Immature natural killer cell (primary cell): ENCODE results near the gene USP3. TPM values are rescaled to one million over a fixed set of nuclear protein-coding genes. Genes with fewer than 3 reads are reported as not detected.
"Not testable (repeated sequence)": the region's sequence is repeated elsewhere in the genome, so short reads cannot be mapped to it uniquely, and the experiment has no call there.

Experiments
- DNase-seq, 3 donors: peaks; one replicate each; pipeline ENCODE4 v3.0.0; 2022; ENCODE audit warnings: mixed read lengths in 1 of 3
- H3K27ac Mint-ChIP-seq, 6 donors: one replicate each; pipeline ENCODE4 v1.8.0; 2020; ENCODE audit warnings: mixed read lengths in 6 of 6, mild to moderate bottlenecking in 5 of 6, inconsistent platforms in 4 of 6, moderate library complexity in 3 of 6
- H3K27me3 Mint-ChIP-seq, 3 donors: one replicate each; pipeline ENCODE4 v1.8.0; 2020 to 2021; ENCODE audit warnings: low read depth in 3 of 3, mild to moderate bottlenecking in 3 of 3, mixed read lengths in 3 of 3, moderate library complexity in 3 of 3, inconsistent platforms in 1 of 3
- H3K36me3 Mint-ChIP-seq, 3 donors: one replicate each; pipeline ENCODE4 v1.8.0; 2020; ENCODE audit warnings: mixed read lengths in 3 of 3, inconsistent platforms in 2 of 3, mild to moderate bottlenecking in 2 of 3
- H3K4me1 Mint-ChIP-seq, 2 donors: one replicate each; pipeline ENCODE4 v1.8.0; 2020; ENCODE audit warnings: inconsistent platforms in 2 of 2, mild to moderate bottlenecking in 2 of 2, mixed read lengths in 2 of 2, moderate library complexity in 1 of 2
- H3K4me3 Mint-ChIP-seq, 5 donors: one replicate each; pipeline ENCODE4 v1.8.0; 2020; ENCODE audit warnings: mild to moderate bottlenecking in 5 of 5, mixed read lengths in 5 of 5, inconsistent platforms in 3 of 5, moderate library complexity in 3 of 5
- H3K9me3 Mint-ChIP-seq, 6 donors: one replicate each; pipeline ENCODE4 v1.8.0; 2020; ENCODE audit warnings: mild to moderate bottlenecking in 6 of 6, mixed read lengths in 6 of 6, inconsistent platforms in 4 of 6, moderate library complexity in 3 of 6
- polyA plus RNA-seq, 3 donors: library from polyadenylated mRNA; unstranded; fragments of 300-500 nt; fragmentation: Illumina TruSeq; gene quantifications; one replicate each; pipeline ENCODE4 v1.2.3, GENCODE V29; 2021

USP3 gene
- polyA plus RNA-seq, 3 donors from 2014 or later: 24.7 to 39.1 (median 32.9) TPM

DNA sequence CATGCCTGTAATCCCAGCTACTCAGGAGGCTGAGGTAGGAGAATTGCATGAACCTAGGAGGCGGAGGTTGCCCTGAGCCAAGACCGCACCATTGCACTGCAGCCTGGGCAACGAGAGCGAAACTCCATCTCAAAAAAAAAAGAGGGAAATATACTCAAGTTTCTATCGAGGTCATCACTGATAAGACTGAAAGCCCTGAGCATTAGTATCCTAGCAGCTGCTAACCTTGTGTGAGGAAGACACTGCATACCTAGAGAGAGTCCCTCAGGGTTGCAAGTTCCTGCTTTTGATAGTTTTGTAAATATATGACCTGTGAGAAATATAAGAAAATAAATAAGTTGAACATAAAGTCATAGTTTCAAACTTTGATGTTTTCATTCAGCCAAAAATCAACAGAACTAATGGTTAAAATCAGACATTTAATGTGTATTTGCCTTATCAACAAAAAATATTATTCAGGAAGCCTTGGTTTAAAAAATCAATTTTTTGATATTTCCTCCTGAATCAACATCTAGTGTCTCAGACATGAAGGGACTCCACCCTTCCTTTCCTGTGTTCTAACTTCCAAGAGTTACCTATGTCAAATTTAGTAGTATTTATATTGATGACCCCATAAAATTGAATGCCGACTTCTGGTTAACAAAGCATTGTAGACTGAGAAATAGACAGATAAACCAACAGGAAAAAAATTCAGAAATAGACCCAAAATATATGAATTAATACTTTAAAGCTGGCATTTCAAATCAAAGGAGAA is 19.8 kb upstream of the USP3 start:
- H3K27me3 Mint-ChIP-seq: peaks cover 0 to 2% (median 0%) of the 10 kb centered on the region in 3 donors
- H3K4me1 Mint-ChIP-seq: peaks cover 9 to 10% of the 10 kb centered on the region in 2 donors

DNA sequence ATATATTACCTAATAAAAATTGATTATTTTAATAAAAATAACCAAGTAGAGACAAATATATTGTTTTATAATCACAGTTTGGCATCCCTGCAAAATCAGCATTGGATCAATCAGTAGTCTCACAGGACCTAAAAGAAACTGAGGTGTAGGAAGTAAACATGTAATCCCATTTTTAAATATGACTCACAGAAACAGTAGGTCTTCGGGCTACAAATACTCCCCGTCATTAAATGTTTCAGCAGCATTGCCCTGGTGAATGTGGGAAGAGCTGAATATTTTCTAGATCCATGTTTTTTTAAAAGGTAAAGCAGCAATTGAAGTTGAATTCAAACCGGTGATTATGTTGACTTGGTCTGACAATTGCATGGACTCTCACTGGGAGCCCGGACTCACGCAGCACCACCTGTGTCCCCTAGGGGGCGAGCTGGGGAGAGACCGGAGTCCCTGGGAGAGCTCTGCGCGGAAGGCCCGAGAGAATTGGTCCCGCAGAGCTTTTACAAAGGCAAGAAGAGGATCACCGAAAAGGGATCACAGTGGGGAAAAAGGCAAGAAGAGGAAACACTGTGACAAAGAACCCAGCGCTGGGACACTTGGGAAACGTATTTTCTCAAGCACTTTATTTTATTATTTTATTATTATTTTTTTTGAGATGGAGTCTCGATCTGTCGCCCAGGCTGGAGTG is 17.2 kb upstream of the USP3 start:
- Mint-ChIP-seq H3K36me3 (peaks cover 0 to 3% (median 0%) of the 10 kb centered on the region in 3 donors), H3K27ac (peak overlapping the region in 5 of 6 donors; percentile 58 to 88 (median 76)), H3K4me1 (peaks cover 19 to 21% of the 10 kb centered on the region in 2 donors), H3K9me3 (no peaks in the 10 kb centered on the region), H3K27me3 (peaks cover 0 to 2% (median 0%) of the 10 kb centered on the region in 3 donors), H3K4me3 (peak overlapping the region; percentile 21 to 86 (median 79))
- DNase-seq: peak; percentile 81 to 86 (median 83)

More for the DNA sequence above, 19.8 kb upstream of the USP3 start:
- H3K27ac Mint-ChIP-seq: no peak overlapping the region
- H3K9me3 Mint-ChIP-seq: no peaks in the 10 kb centered on the region
- no peak for DNase-seq
- H3K36me3 Mint-ChIP-seq: peaks cover 0 to 3% (median 0%) of the 10 kb centered on the region in 3 donors
- no peak overlapping the region for H3K4me3 Mint-ChIP-seq

DNA sequence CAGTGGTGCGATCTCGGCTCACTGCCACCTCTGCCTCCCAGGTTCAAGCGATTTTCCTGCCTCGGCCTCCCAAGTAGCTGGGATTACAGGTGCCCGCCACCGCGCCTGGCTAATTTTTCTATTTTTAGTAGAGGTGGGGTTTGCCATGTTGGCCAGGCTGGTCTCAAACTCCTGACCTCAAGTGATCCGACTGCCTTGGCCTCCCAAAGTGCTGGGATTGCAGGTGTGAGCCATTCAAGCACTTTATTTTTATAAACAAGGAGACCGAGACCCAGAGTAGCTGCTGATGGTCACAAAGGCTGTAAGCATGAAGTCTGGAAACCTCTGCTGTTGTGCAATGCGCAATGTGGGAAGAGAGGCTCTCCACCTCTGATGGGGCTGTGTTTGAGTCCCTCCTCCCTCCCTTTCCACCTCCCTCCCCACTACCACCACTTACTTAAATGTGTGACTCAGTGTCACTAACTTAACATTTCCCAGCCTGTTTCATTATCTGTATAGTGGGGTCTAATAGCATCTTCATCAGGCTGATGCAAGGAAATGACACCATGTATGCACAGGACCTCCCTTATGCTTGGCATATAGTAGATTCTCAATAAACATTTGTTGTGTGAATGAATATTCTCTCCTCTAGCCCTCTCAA is 16.5 kb upstream of the USP3 start:
- H3K27ac Mint-ChIP-seq: peak overlapping the region in 1 of 6 donors; percentile 58
- not testable (repeated sequence) for DNase-seq, H3K36me3 Mint-ChIP-seq, H3K9me3 Mint-ChIP-seq, H3K27me3 Mint-ChIP-seq
- peak overlapping the region in 1 of 5 donors; percentile 33 for H3K4me3 Mint-ChIP-seq
- peaks cover 19 to 21% of the 10 kb centered on the region in 2 donors for H3K4me1 Mint-ChIP-seq

DNA sequence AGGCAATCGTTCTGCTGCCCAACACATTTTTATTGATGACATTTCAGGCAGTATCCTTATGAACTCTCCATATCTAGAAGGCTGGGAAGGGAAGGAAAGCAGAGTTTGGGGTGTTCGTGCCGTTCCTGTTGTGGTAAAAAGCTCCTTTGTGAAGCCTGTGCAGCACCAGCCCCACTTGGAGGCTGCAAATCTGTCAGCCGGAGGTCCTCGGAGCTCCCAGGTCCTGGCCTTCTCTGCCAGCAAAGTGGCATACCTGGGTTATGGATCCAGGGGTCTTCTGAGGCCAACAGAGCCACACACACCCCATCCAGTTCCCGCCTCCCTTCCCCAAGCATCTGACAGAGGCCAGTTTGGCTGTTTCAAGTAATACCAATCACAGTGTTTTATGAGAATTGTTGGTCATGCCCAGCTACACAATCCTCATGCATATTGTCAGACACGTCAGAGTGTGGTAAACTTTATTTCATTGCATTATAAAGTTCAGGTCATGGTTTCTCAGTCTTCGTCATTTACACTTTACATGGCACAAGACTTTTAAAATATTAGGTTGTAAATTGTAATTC is 15.9 kb upstream of the USP3 start:
- no peak for DNase-seq
- Mint-ChIP-seq H3K4me1 (peaks cover 21 to 24% of the 10 kb centered on the region in 2 donors), H3K27me3 (peaks cover 0 to 2% (median 0%) of the 10 kb centered on the region in 3 donors), H3K27ac (no peak overlapping the region), H3K9me3 (no peaks in the 10 kb centered on the region), H3K36me3 (peaks cover 0 to 5% (median 0%) of the 10 kb centered on the region in 3 donors), H3K4me3 (peak overlapping the region in 1 of 5 donors; percentile 33)

DNA sequence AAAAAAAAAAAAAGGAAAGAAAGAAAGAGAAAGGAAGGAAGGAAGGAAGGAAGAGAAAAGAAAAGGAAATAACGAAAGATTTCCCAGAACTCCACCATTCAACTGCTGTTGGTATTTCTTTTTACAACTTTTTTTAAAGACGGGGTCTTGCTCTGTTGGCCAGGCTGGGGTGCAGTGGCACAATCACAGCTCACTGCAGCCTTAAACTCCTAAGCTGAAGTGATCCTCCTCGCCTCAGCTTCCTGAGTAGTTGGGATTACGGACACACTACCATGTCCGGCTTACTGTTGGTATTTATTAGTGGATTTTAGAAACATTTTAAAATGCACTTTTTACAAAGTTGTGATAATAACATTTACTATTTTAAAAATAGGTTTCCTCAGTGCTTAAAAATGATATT is 15.0 kb upstream of the USP3 start:
- Mint-ChIP-seq H3K27me3 (peaks cover 0 to 2% (median 0%) of the 10 kb centered on the region in 3 donors), H3K27ac (no peak overlapping the region), H3K9me3 (no peaks in the 10 kb centered on the region), H3K4me3 (no peak overlapping the region), H3K36me3 (peaks cover 0 to 8% (median 0%) of the 10 kb centered on the region in 3 donors), H3K4me1 (peaks cover 21 to 27% of the 10 kb centered on the region in 2 donors)
- no peak for DNase-seq

DNA sequence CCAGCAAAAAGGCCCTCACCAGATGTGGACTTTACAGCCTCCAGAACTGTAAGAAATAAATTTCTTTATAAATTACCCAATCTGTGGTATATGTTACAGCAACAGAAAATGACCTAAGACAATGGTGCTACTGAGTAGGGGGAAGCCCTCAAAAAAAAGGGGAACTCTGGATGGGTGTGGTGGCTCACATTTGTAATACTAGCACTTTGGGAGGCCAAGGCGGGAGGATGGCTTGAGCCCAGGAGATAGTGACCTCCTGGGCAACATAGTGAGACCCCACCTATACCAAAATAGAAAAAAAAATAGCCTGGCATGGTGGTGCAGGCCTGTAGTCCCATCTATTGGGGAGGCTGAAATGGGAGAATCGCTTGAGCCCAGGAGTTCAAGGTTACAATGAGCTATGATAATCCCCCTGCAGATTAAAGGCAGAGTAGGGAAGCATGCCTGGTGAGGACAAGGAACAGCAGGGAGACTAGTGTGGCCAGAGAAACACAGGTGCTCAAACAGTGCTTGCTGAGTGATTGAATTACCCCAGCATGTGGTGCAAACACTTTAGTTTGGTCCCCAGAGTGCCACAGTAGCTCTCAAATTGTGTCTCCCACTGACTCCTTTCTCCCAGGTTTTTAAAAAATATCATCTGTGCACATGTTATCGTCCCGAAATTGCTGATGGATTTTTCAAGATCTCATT is 13.9 kb upstream of the USP3 start:
- Mint-ChIP-seq H3K27me3 (peaks cover 0 to 2% (median 0%) of the 10 kb centered on the region in 3 donors), H3K27ac (peak overlapping the region in 4 of 6 donors; percentile 19 to 60 (median 24)), H3K9me3 (no peaks in the 10 kb centered on the region), H3K36me3 (peaks cover 0 to 8% (median 0%) of the 10 kb centered on the region in 3 donors), H3K4me3 (no peak overlapping the region), H3K4me1 (peaks cover 21 to 37% of the 10 kb centered on the region in 2 donors)
- DNase-seq: no peak

DNA sequence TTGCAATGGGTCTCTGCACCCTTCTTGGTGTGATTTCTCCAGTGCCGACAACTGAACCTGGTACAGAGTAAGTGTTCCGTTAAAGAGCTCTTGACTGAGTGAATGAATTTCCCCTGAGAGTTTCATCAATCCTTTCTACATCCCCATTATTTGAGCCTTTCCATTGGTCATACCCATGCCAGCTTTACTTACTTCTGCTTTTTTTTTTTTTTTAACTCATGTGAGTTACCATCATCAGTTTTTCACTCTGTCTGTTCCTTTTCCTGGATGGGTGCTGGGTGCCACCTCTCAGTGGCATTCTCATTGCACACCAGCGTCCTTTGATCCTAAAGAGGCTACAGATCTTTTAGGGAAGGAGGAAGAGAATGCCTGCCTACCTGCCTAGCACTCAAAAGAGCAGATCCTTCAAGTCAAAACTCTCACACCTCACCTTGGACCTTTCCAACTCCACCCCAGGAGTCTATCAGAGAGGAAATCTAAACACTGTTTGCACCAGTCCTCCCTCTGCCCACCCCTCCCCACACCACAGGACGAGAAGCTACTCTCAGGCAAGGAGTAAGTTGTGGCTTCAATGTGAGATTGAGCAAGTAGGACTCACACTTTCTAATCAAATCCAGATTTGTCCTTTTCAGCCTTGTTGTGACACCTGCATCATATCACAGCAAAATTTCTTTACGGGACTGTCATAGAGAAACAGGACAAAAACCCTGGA is 13.1 kb upstream of the USP3 start:
- no peak for DNase-seq
- no peaks in the 10 kb centered on the region for H3K9me3 Mint-ChIP-seq
- H3K27me3 Mint-ChIP-seq: peaks cover 0 to 2% (median 0%) of the 10 kb centered on the region in 3 donors
- H3K4me1 Mint-ChIP-seq: peaks cover 21 to 44% of the 10 kb centered on the region in 2 donors
- H3K27ac Mint-ChIP-seq: peak overlapping the region in 4 of 6 donors; percentile 24 to 75 (median 64)
- H3K36me3 Mint-ChIP-seq: peaks cover 0 to 8% (median 0%) of the 10 kb centered on the region in 3 donors
- H3K4me3 Mint-ChIP-seq: peak overlapping the region in 1 of 5 donors; percentile 20

DNA sequence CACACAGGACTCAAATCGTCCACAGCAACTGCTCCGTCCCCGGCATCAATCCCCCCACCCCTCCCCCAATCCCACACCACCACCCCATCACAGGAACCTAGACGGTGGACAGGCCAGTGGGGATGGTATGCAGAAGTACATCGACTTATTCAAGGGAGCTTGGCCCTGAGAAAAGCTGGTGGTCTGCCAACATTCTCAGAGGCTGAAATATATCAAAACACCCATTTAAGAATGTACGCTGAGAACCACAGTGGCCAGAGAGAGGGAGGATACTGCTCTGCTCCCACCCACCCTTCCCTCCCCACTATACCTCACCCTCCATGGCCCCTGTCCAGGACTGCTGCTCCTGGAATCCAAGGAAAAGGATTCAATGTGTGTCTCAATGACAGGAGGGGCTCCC is 12.4 kb upstream of the USP3 start:
- peaks cover 0 to 8% (median 0%) of the 10 kb centered on the region in 3 donors for H3K36me3 Mint-ChIP-seq
- H3K27me3 Mint-ChIP-seq: peaks cover 0 to 2% (median 0%) of the 10 kb centered on the region in 3 donors
- no peaks in the 10 kb centered on the region for H3K9me3 Mint-ChIP-seq
- DNase-seq: no peak
- H3K4me3 Mint-ChIP-seq: no peak overlapping the region
- H3K27ac Mint-ChIP-seq: no peak overlapping the region
- peaks cover 21 to 44% of the 10 kb centered on the region in 2 donors for H3K4me1 Mint-ChIP-seq

DNA sequence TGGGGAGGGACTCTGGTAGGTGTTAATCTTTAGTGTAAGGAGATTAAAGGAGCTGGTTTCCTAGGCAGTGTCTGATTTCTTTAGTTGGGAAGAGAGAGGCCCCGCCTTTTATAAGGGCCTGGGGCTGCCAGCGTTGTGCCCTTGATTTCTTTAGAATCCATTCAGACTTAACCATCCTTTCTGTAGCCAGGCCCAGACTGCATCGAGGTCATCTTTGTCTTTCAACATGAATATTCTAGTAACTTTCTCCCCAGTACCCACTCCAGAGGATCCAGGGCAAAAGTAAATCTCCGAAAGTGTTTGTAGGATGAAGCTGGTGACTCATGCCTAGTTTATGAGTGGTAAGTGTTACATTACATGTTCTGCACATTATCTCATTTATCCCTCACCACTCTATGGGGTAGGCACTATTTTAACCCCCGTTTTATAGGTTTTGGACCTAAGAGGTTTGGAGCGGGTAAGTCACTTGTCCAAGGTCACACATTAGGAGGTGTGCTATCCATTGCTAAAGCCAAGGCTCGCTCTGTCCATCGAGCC is 11.8 kb upstream of the USP3 start:
- H3K27me3 Mint-ChIP-seq: no peaks in the 10 kb centered on the region
- peaks cover 0 to 5% (median 0%) of the 10 kb centered on the region in 3 donors for H3K36me3 Mint-ChIP-seq
- DNase-seq: no peak
- peak overlapping the region in 1 of 6 donors; percentile 4 for H3K27ac Mint-ChIP-seq
- H3K9me3 Mint-ChIP-seq: no peaks in the 10 kb centered on the region
- H3K4me1 Mint-ChIP-seq: peaks cover 15 to 41% of the 10 kb centered on the region in 2 donors
- no peak overlapping the region for H3K4me3 Mint-ChIP-seq

DNA sequence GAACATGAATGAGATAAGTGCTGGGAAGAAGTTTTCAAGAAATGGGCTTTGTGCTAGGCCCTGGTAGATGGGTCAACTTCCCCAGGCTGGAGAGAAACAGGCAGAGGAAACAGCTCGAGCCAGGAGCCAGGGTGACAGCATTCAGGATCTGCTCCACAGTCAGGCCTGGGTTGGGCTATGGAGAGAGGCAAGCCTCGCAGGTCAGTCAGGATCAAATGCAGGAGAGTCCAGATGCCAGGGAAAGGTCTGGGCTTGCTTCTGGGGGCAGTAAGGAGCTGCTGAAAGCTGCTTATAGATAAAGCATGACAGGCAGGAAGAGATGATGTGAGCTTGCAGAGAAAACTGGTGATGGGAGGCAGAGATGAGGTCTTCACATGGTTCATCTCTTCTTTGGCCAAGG is 11.0 kb upstream of the USP3 start:
- Mint-ChIP-seq H3K27me3 (no peaks in the 10 kb centered on the region), H3K4me1 (peaks cover 14 to 39% of the 10 kb centered on the region in 2 donors)

DNA sequence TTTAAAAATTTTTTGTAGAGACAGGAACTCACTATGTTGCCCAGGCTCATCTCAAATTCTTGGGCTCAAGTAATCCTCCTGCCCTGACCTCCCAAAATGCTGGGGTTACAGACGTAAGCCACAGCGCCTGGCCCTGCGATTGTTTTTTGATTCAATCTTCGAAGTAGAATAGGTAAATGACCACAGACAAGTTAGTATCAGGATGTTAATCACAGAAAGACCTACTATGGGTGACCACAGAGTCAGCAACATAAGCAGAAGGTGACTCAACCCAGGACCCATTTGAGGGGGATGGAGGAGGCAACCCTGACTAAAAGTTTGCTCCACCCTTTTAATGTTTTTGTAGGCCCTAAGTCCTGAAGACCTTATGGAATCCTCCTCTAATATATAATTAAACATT is 10.0 kb upstream of the USP3 start:
- H3K27me3 Mint-ChIP-seq: peaks cover 0 to 7% (median 6%) of the 10 kb centered on the region in 3 donors
- H3K9me3 Mint-ChIP-seq: no peaks in the 10 kb centered on the region
- H3K4me3 Mint-ChIP-seq: peak overlapping the region in 2 of 5 donors; percentile 15 to 42
- peaks cover 0 to 5% (median 0%) of the 10 kb centered on the region in 3 donors for H3K36me3 Mint-ChIP-seq
- DNase-seq: no peak
- H3K4me1 Mint-ChIP-seq: peaks cover 14 to 47% of the 10 kb centered on the region in 2 donors
- H3K27ac Mint-ChIP-seq: peak overlapping the region in 4 of 6 donors; percentile 15 to 67 (median 44)

More for the DNA sequence above, 11.0 kb upstream of the USP3 start:
- Mint-ChIP-seq H3K9me3 (no peaks in the 10 kb centered on the region), H3K27ac (peak overlapping the region; percentile 4 to 77 (median 45)), H3K36me3 (peaks cover 0 to 5% (median 0%) of the 10 kb centered on the region in 3 donors), H3K4me3 (peak overlapping the region in 3 of 5 donors; percentile 9 to 31 (median 22))
- no peak for DNase-seq

DNA sequence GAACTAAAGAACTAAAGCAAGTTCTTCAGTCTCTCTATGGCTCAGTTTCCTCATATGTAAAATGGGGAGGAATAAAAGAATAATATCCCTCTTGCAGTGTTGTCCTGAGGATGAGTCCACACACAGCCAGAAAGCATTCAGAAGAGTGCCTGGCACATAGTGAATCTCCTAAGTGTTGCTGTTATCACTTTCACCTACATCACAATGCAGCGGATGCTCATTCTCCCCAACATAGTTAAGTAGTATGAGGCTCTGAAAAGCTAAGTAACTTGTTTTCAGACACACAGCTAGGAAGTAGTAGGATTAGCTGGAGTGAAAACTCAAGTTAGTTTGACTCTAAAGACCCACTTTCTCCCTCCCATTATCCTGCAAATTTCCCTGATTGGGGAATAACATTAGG is 9.1 kb upstream of the USP3 start:
- peaks cover 0 to 7% (median 6%) of the 10 kb centered on the region in 3 donors for H3K27me3 Mint-ChIP-seq

More for the DNA sequence above, 9.1 kb upstream of the USP3 start:
- Mint-ChIP-seq H3K4me1 (peaks cover 14 to 55% of the 10 kb centered on the region in 2 donors), H3K27ac (peak overlapping the region in 3 of 6 donors; percentile 73 to 83 (median 81)), H3K36me3 (peaks cover 0 to 5% (median 0%) of the 10 kb centered on the region in 3 donors), H3K9me3 (no peaks in the 10 kb centered on the region), H3K4me3 (peak overlapping the region in 1 of 5 donors; percentile 12)
- DNase-seq: peak in 1 of 3 donors; percentile 16
